RWPE1 (cell line): ENCODE results near the gene IGFBP5.
A peak's percentile ranks its signal among the peaks of the same experiment; 100 is the strongest.

Source experiments
- CTCF ChIA-PET: fragments of 350-600 bp; sonication (Branson Sonifier 250); formaldehyde crosslinking; extraction: SDS; loops from one replicate; lab custom pipeline; 2021; lab: Yijun Ruan, JAX
- POLR2A ChIA-PET: fragments of 400-600 bp; formaldehyde crosslinking; extraction: SDS; loops from one replicate; lab custom pipeline; 2020; ENCODE audit warnings: antibody characterized with exemption; ENCODE audit not compliant: low non-redundant PET; lab: Yijun Ruan, JAX
- DNase-seq: peaks from one replicate; pipeline ENCODE4 v3.0.0; 2012; ENCODE audit warnings: low spot score
- H3K27ac ChIP-seq: fragments of 450-650 bp; 2 replicates; pipeline ENCODE4 v1.5.1; 2017
- CTCF ChIP-seq: fragments of 450-650 bp; conservative IDR thresholded peaks from 2 replicates; pipeline ENCODE4 v1.5.1; 2017; ENCODE audit warnings: low read depth, mild to moderate bottlenecking

The IGFBP5 gene

DNA sequence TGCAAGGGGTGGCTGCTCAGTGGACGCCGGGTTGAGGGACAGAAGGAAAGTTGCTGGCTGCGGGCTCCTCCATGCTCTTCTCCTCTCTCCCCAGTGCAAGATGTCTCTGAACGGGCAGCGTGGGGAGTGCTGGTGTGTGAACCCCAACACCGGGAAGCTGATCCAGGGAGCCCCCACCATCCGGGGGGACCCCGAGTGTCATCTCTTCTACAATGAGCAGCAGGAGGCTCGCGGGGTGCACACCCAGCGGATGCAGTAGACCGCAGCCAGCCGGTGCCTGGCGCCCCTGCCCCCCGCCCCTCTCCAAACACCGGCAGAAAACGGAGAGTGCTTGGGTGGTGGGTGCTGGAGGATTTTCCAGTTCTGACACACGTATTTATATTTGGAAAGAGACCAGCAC, 31.5 kb downstream of the IGFBP5 start:
- H3K27ac ChIP-seq = peak overlapping the region; percentile 98
- CTCF ChIA-PET = interaction anchor here (0.7 to 1.2 kb wide), 5 partner anchors 26 to 146 kb away, joined by 3 to 8 read pairs (median 4); no protein-coding TSS in a partner anchor
- DNase-seq = no peak
- POLR2A ChIA-PET = no interaction called here
- no peak for TF ChIP-seq CTCF

- CTCF ChIA-PET = interaction anchor here (0.6 kb wide), 1 partner anchor 1050 kb away, joined by 6 read pairs; no protein-coding TSS in a partner anchor
- TF ChIP-seq CTCF = no peak
- peak overlapping the region; percentile 98 for H3K27ac ChIP-seq
- POLR2A ChIA-PET = no interaction called here
- DNase-seq = no peak
Observed at GRCh38 chr2:216663106-216663505, 32.2 kb downstream of the IGFBP5 start.

GRCh38 chr2:216661639-216662375, 33.5 kb downstream of the IGFBP5 start:
- no peak for DNase-seq
- TF ChIP-seq CTCF = no peak
- ChIA-PET CTCF (no interaction called here), POLR2A (no interaction called here)
- H3K27ac ChIP-seq = peak overlapping the region; percentile 40

GRCh38 chr2:216661051-216661450, 34.3 kb downstream of the IGFBP5 start:
- ChIA-PET POLR2A (no interaction called here), CTCF (no interaction called here)
- peak overlapping the region; percentile 40 for H3K27ac ChIP-seq
- no peak for TF ChIP-seq CTCF
- no peak for DNase-seq

- POLR2A ChIA-PET = no interaction called here
- CTCF ChIA-PET = no interaction called here
- no peak for DNase-seq
- H3K27ac ChIP-seq = peak overlapping the region; percentile 98
- TF ChIP-seq CTCF = no peak
Observed at GRCh38 chr2:216660496-216660895, 34.9 kb downstream of the IGFBP5 start.

DNA sequence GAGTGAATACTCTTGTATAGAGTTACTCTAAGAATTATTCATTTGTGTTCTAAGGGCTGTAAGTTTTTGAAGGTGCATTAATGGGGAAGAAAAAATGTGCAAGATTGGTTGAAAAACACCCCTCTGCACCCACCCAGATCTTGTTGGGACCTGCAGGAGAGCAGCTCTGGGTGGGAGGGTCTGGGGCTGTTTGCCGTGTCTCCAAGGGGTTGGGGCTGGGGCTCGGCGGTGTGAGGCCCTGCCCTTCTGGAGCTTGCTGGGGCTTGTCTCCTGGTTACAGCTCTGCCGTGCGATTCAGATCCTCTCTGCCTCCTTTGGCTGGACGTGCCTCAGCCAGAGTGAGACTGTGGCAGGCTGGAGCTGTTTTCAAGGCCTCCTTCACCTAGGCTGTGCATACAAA, 36.1 kb downstream of the IGFBP5 start:
- DNase-seq = peak; percentile 69
- POLR2A ChIA-PET = no interaction called here
- H3K27ac ChIP-seq = peak overlapping the region; percentile 98
- TF ChIP-seq CTCF = no peak
- CTCF ChIA-PET = interaction anchor here (1.5 kb wide), 1 partner anchor 141 kb away, joined by 5 read pairs; no protein-coding TSS in a partner anchor
